Measurements from ENCODE around the gene CMSS1.

GRCh38 chr3:100090669-100091005 lies 273.0 kb downstream of the CMSS1 start:
- no peak for TF ChIP-seq ZFP36 (IDR thresholded peaks at IDR 0.05; ENCODE audit: borderline replicate concordance, low read depth, low read length, partially characterized antibody)
- no peak for TF ChIP-seq ATF3 (CRISPR knock-in tag; IDR thresholded peaks at IDR 0.05)
- no peak for TF ChIP-seq NCOA5 (CRISPR knock-in tag; IDR thresholded peaks at IDR 0.05)
- TF ChIP-seq ZNF350 (CRISPR knock-in tag; IDR thresholded peaks at IDR 0.05; ENCODE audit: borderline replicate concordance, low read depth): no peak; the same call in 1 of the 2 replicates
- TF ChIP-seq IRF2 (CRISPR knock-in tag; IDR thresholded peaks at IDR 0.05): no peak
- no peak for TF ChIP-seq EED (CRISPR knock-in tag; IDR thresholded peaks at IDR 0.05)
- TF ChIP-seq ADNP (CRISPR knock-in tag; IDR thresholded peaks at IDR 0.05): no peak
- TF ChIP-seq CTCF (CRISPR knock-in tag; IDR thresholded peaks at IDR 0.05): no peak
- TF ChIP-seq MAX (IDR thresholded peaks at IDR 0.05): no peak
- no peak for TF ChIP-seq EP300 (IDR thresholded peaks at IDR 0.05; ENCODE audit: low read depth in 2 of 2, low read length in 2 of 2)
- TF ChIP-seq EP300 (CRISPR knock-in tag; IDR thresholded peaks at IDR 0.05; ENCODE audit: borderline replicate concordance): no peak

Data from HepG2 (cell line).